Neuronal stem cell (in vitro differentiated cells): ENCODE results near the gene MAGI1.

ENCODE experiments used
- DNase-seq: peaks from one replicate; pipeline ENCODE4 v3.0.0-alpha.2; 2013; ENCODE audit warnings: low spot score
- H2AFZ ChIP-seq: one replicate; pipeline ENCODE4 v1.6.1; 2013; ENCODE audit warnings: mild to moderate bottlenecking, low read length, inconsistent platforms
- H2AK5ac ChIP-seq: 2 replicates; pipeline ENCODE4 v1.6.1; 2013; ENCODE audit warnings: low read depth, mild to moderate bottlenecking, inconsistent platforms, low read length, moderate library complexity, mixed read lengths
- H2BK120ac ChIP-seq: 2 replicates; pipeline ENCODE4 v1.6.1; 2013; ENCODE audit warnings: low read depth, mild to moderate bottlenecking, inconsistent platforms, low read length, moderate library complexity, mixed read lengths
- H2BK12ac ChIP-seq: one replicate; pipeline ENCODE4 v1.6.1; 2013; ENCODE audit warnings: low read length, inconsistent platforms
- H2BK15ac ChIP-seq: 2 replicates; pipeline ENCODE4 v1.6.1; 2013; ENCODE audit warnings: mild to moderate bottlenecking, low read length, inconsistent platforms, mixed read lengths
- H2BK5ac ChIP-seq: one replicate; pipeline ENCODE4 v1.6.1; 2013; ENCODE audit warnings: inconsistent platforms, mild to moderate bottlenecking, low read length, moderate library complexity
- H3K14ac ChIP-seq: one replicate; pipeline ENCODE4 v1.6.1; 2013; ENCODE audit warnings: low read length, inconsistent platforms
- H3K18ac ChIP-seq: 2 replicates; pipeline ENCODE4 v1.6.1; 2013; ENCODE audit warnings: low read length, inconsistent platforms
- H3K23ac ChIP-seq: 2 replicates; pipeline ENCODE4 v1.6.1; 2013; ENCODE audit warnings: low read depth, mild to moderate bottlenecking, mixed read lengths, low read length, inconsistent platforms; ENCODE audit not compliant: poor library complexity
- H3K27ac ChIP-seq: replicated peaks from 3 replicates; pipeline ENCODE4 v1.5.1; 2013; ENCODE audit warnings: low read length, inconsistent platforms
- H3K27me3 ChIP-seq, 3 experiments: 2 replicates each; pipeline ENCODE4 v1.6.1; 2013; ENCODE audit warnings: low read length in 3 of 3, mild to moderate bottlenecking in 2 of 3, inconsistent platforms in 1 of 3, low read depth in 1 of 3, mixed read lengths in 1 of 3, moderate library complexity in 1 of 3; ENCODE audit not compliant: control insufficient read depth in 3 of 3, insufficient read depth in 3 of 3
- H3K36me3 ChIP-seq, 2 donors: replicated peaks in 1 of 2; 2 replicates each; pipeline ENCODE4 v1.6.1; 2013; ENCODE audit warnings: low read length in 2 of 2; ENCODE audit not compliant: control insufficient read depth in 2 of 2, insufficient read depth in 2 of 2
- H3K4ac ChIP-seq: 2 replicates; pipeline ENCODE4 v1.6.1; 2013; ENCODE audit warnings: inconsistent platforms, mild to moderate bottlenecking, low read length, moderate library complexity
- H3K4me1 ChIP-seq, 2 donors: 1 replicate in 1 of 2; 2 replicates in 1 of 2; pipeline ENCODE4 v1.6.1; 2013; ENCODE audit warnings: low read length in 2 of 2, low read depth in 1 of 2; ENCODE audit not compliant: control insufficient read depth in 2 of 2, insufficient read depth in 1 of 2
- H3K4me2 ChIP-seq: one replicate; pipeline ENCODE4 v1.6.1; 2013; ENCODE audit warnings: mild to moderate bottlenecking, low read length, inconsistent platforms; ENCODE audit not compliant: insufficient read depth, poor library complexity, severe bottlenecking
- H3K4me3 ChIP-seq, 2 donors: 2 replicates each; pipeline ENCODE4 v1.5.1; 2013; ENCODE audit warnings: low read length in 2 of 2, mild to moderate bottlenecking in 2 of 2, inconsistent platforms in 1 of 2, moderate library complexity in 1 of 2
- H3K79me1 ChIP-seq: one replicate; pipeline ENCODE4 v1.6.1; 2013; ENCODE audit warnings: low read depth, mild to moderate bottlenecking, inconsistent platforms, low read length, moderate library complexity
- H3K9ac ChIP-seq: one replicate; pipeline ENCODE4 v1.6.1; 2013; ENCODE audit warnings: mild to moderate bottlenecking, low read depth, low read length, inconsistent platforms; ENCODE audit not compliant: poor library complexity
- H3K9me3 ChIP-seq, 2 donors: replicated peaks in 1 of 2; 2 replicates each; pipeline versions ENCODE3 to v1.6.1; 2013; ENCODE audit warnings: low read length in 2 of 2, mild to moderate bottlenecking in 2 of 2, inconsistent platforms in 1 of 2, low read depth in 1 of 2, mixed read lengths in 1 of 2, moderate library complexity in 1 of 2; ENCODE audit not compliant: control insufficient read depth in 2 of 2, insufficient read depth in 1 of 2
- H4K8ac ChIP-seq: one replicate; pipeline ENCODE4 v1.6.1; 2013; ENCODE audit warnings: low read depth, mild to moderate bottlenecking, inconsistent platforms, low read length, moderate library complexity
- H4K91ac ChIP-seq: one replicate; pipeline ENCODE4 v1.6.1; 2013; ENCODE audit warnings: low read length, low read depth, mild to moderate bottlenecking, inconsistent platforms; ENCODE audit not compliant: poor library complexity
- WGBS, 2 donors: extraction: QIAGEN DNeasy Blood & Tissue Kit; methylation state at CpG; one replicate each; pipeline ENCODE4 v1.1.7; 2013; ENCODE audit warnings: missing lambda C conversion rate in 2 of 2, mixed read lengths in 1 of 2; ENCODE audit not compliant: insufficient read length in 2 of 2, insufficient replicate concordance in 1 of 2; ENCODE audit errors: extremely low coverage in 2 of 2; 5-methylcytosine and 5-hydroxymethylcytosine counted together

Gene MAGI1

DNA sequence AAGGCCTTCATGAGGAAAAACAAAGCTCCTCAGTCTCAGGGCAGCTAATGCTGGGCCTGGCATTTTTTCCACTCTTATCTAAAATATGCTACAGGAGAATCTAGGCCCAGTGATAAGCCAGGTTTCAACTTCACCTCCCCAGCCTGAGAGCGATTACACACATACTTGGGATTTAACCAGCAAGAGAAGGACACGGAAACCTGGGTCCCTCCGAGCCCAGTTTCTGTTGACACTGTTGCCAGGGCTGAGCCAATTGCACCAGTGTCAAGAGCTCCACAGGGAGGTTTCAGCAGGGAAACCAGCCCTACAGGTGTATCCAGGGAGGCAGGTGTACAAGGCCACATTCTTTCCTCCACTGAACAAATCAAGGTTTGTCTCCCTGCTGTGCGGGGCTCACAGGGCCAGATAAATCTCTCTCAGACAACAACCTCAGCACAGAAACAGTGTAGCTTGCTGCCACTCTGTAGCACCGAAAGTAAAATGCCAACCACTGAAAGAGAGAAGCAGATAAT lies 85.4 kb downstream of the MAGI1 start:
- Histone ChIP-seq H3K4me3 (no peak overlapping the region), H4K91ac (no peak overlapping the region)

DNA sequence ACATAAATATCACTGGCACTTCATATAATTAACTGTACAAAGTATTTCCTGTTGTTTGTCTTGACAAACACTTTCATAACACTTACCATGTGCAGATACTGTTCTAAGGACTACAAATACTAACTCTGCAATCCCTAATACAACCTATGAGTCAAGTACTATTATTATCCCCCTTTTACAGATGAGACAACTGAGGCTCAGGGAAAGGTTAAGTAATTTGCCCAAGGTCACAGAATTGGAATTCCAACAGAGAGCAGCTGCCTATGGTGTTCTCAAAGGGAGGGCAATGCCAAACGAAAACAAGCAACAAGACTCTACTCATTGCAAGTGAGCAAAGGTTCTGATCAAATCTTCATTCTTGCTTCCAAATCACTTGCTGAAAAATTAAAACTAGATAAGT lies 85.9 kb downstream of the MAGI1 start:
- no peak overlapping the region for H2BK15ac ChIP-seq

More for the DNA sequence above, 85.4 kb downstream of the MAGI1 start:
- Histone ChIP-seq H3K14ac (no peak overlapping the region), H2BK5ac (no peak overlapping the region), H2AFZ (no peak overlapping the region), H3K4me1 (peaks cover 7 to 12% of the 10 kb centered on the region in 2 donors), H2AK5ac (no peak overlapping the region), H3K9ac (no peak overlapping the region), H3K27me3 (no peaks in the 10 kb centered on the region), H4K8ac (no peak overlapping the region), H2BK120ac (no peak overlapping the region), H2BK12ac (no peak overlapping the region), H3K4me2 (no peak overlapping the region), H2BK15ac (no peak overlapping the region), H3K23ac (no peak overlapping the region), H3K18ac (no peak overlapping the region), H3K4ac (no peak overlapping the region), H3K79me1 (peaks cover 1% of the 10 kb centered on the region), H3K27ac (no peak overlapping the region), H3K36me3 (no peaks in the 10 kb centered on the region), H3K9me3 (no peaks in the 10 kb centered on the region)
- DNase-seq = no peak
- WGBS, 2 donors = no CpG with 5 or more reads among the region's 5 CpGs

DNA sequence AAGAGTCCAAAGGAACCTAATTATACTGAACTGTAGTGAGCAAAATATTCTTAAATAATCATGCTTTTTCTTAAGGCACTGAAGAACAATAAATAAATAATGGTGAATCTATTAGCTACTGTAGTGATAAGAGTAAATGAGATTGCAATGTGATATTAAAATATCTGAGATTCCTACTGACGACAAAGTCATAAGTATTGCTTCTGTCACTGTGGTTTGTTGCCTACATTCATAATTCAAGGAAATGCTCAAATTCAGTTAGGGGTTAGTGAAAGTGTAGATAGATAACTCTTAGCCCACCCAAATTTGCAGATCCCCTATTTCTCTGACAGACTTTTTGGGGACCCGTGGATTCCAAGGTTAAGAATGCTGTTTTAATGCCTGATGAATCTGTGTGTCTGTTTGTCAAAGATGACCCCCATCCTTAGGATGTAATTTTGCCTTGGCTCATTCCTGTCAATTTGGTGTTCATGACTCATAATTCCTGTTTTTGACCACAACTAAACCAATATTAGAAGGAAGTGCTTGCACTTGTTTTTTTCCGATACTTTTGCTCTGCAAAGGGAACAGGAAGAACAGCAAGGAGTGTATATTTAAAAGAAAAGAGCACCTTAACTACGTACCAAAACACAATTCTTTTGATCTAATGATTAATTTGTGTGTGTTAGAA lies 86.7 kb downstream of the MAGI1 start:
- H3K4me2 ChIP-seq = no peak overlapping the region
- no peak overlapping the region for H3K14ac ChIP-seq
- H2AK5ac ChIP-seq = no peak overlapping the region
- no peaks in the 10 kb centered on the region for H3K9me3 ChIP-seq
- H4K8ac ChIP-seq = no peak overlapping the region
- no peak for DNase-seq
- no peaks in the 10 kb centered on the region for H3K36me3 ChIP-seq
- H3K18ac ChIP-seq = no peak overlapping the region
- H4K91ac ChIP-seq = no peak overlapping the region
- H2BK15ac ChIP-seq = no peak overlapping the region
- no CpG with 5 or more reads among the region's 4 CpGs for WGBS, 2 donors
- no peak overlapping the region for H3K9ac ChIP-seq
- H2AFZ ChIP-seq = no peak overlapping the region
- H3K4me1 ChIP-seq = peaks cover 7 to 15% of the 10 kb centered on the region in 2 donors
- H3K27ac ChIP-seq = no peak overlapping the region
- H2BK120ac ChIP-seq = no peak overlapping the region
- no peak overlapping the region for H3K4ac ChIP-seq
- H3K23ac ChIP-seq = no peak overlapping the region
- H2BK12ac ChIP-seq = no peak overlapping the region
- no peak overlapping the region for H3K4me3 ChIP-seq
- no peaks in the 10 kb centered on the region for H3K27me3 ChIP-seq
- peaks cover 1% of the 10 kb centered on the region for H3K79me1 ChIP-seq
- no peak overlapping the region for H2BK5ac ChIP-seq

More for the DNA sequence above, 85.9 kb downstream of the MAGI1 start:
- DNase-seq = no peak
- Histone ChIP-seq H3K23ac (no peak overlapping the region), H3K9ac (no peak overlapping the region), H2AK5ac (no peak overlapping the region), H2BK12ac (no peak overlapping the region), H3K14ac (no peak overlapping the region), H3K4me2 (no peak overlapping the region), H3K4ac (no peak overlapping the region), H3K4me1 (peaks cover 7 to 12% of the 10 kb centered on the region in 2 donors), H4K8ac (no peak overlapping the region), H3K27ac (no peak overlapping the region), H4K91ac (no peak overlapping the region), H3K18ac (no peak overlapping the region), H2BK120ac (no peak overlapping the region), H2BK5ac (no peak overlapping the region), H3K4me3 (no peak overlapping the region), H3K27me3 (no peaks in the 10 kb centered on the region), H3K36me3 (no peaks in the 10 kb centered on the region), H3K9me3 (no peaks in the 10 kb centered on the region), H3K79me1 (peaks cover 1% of the 10 kb centered on the region), H2AFZ (no peak overlapping the region)
- WGBS, 2 donors = no CpG with 5 or more reads among the region's 1 CpG

DNA sequence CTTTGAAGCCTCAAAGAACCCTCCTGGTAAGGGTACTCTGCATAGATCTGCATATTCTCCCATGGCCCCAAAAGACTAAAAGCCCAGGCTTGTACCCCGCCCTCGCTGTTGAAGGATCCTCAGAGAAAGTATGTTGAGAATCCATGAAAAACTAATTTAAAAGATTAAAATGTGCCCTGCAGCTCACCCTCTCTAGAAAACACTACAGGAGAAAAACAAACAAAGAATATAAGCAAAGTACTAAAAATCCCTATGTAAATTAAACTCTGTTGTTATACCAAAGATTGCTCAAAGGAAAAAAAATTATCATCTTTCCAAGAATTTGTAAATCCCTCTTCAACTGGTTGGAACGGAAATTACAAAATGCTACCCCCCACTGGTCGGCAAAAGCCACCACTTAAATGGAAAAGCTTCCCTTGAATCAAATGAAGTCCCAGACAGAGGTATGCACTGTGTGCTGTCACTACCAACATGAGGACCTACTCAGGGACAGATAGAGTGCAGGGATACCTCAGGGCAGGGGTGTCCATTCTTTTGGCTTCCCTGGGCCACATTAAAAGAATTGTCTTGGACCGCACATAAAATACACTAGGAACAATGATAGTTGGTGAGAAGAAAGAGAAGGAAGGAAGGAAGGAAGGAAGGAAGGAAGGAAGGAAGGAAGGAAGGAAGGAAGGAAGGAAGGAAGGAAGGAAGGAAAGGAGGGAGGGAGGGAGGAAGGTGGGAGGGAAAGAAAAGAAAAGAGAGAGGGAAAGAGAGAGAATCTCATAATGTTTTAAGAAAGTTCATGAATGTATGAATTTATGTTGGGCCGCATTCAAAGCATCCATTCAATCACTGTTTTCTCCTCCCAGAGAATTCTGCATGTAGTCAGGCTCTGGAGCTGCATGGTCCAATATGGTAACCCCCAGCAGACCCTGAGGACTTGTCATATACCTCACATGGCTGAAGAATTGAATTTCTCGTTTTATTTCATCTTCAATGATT lies 88.1 kb downstream of the MAGI1 start:
- Histone ChIP-seq H3K36me3 (no peaks in the 10 kb centered on the region), H3K4me1 (peaks cover 7 to 23% of the 10 kb centered on the region in 2 donors), H3K79me1 (peaks cover 1% of the 10 kb centered on the region), H2BK5ac (no peak overlapping the region), H2BK120ac (no peak overlapping the region), H4K91ac (no peak overlapping the region), H3K4me3 (no peak overlapping the region), H3K27ac (no peak overlapping the region), H3K9me3 (no peaks in the 10 kb centered on the region), H4K8ac (no peak overlapping the region), H3K4me2 (no peak overlapping the region), H3K4ac (no peak overlapping the region), H3K27me3 (no peaks in the 10 kb centered on the region), H2AK5ac (no peak overlapping the region), H2BK12ac (no peak overlapping the region), H3K23ac (no peak overlapping the region), H3K18ac (no peak overlapping the region), H2AFZ (no peak overlapping the region), H3K9ac (no peak overlapping the region), H2BK15ac (no peak overlapping the region), H3K14ac (no peak overlapping the region)
- WGBS, 2 donors = no CpG with 5 or more reads among the region's 7 CpGs
- no peak for DNase-seq
